GM21423 (cell line): Measurements from ENCODE around the gene POM121L12.

Experiments used
- ATAC-seq: cut with Tn5 transposase; IDR thresholded peaks from one replicate; pipeline ENCODE4 v1.9.1; 2021; ENCODE audit warnings: mild to moderate bottlenecking, moderate library complexity; ENCODE audit not compliant: unreplicated experiment

POM121L12 gene

GRCh38 chr7:53035499-53036412 lies at the start of gene POM121L12:
Gene POM121L12, plus strand, starts transcription at chr7:53035633. Its CDS starts 39 bp downstream, at chr7:53035672.
- no peak for ATAC-seq

DNA sequence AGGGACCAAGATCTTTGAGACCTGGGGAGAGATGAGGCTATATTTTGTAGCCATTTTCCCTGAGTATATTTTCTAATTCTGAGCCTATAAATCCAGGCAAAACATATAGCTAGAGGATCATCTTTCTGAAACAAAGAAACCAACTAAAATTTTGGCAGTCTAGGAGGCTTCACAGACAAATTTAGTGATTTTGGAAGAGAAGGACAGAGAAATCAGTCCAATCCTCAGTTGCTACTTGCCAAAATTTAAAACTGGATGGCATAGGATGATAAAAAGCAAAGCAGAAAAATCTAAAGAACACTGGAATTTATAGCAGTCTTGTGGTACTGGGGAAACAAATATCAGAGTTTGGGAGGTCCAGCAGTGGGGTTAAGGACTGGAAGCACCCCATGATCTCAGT lies 43.4 kb upstream of the POM121L12 start:
- no peak for ATAC-seq

DNA sequence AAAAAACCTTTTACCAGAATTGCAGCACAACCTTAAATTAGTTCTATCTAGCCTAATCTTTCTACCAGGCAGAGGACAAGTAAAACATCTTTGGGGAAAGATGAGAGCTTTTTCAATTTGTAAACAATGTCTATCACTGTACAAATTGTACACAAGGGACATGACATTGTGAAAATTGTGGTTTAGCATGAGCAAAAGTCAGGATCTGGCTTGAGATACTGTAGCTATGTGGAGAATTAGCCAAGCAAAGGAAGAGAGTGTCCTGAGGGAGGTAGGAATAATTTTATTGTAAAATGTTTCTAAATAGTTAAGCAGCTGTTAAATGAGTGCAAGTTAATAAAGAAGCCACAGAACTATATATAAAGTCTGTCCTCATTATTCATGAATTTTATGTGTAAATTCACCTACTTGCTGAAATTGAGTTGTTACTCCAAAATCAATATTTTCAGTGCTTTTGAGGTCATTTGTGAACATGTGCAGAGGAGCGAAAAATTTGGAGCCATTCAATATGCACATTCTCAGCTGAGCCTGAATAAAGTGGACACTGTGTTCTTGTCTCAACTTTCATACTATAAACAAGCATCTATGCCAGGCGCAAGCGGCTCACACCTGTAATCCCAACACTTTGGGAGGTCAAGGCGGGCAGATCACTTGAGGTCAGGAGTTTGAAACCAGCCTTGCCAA lies 42.8 kb upstream of the POM121L12 start:
- no peak for ATAC-seq

- no peak for ATAC-seq
These were observed 39.8 kb upstream of the POM121L12 start for GRCh38 chr7:52995676-52996075.

DNA sequence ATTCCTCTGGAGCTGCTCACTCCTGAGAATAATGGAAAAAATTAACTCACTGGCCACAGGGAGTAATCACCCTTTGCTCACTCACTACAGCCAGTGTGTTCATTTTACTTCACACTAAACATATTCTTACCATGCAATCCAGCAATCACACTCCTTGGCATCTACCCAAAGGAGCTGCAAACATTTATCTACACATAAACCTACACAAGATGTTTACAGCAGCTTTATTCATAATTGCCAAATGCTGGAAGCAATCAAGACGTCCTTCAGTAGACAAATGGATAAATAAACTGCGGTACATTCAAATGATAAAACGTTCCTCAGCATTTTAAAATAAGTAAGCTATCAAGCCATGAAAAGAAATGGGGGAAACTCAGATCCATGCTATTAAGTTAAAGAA lies 34.2 kb upstream of the POM121L12 start:
- no peak for ATAC-seq

DNA sequence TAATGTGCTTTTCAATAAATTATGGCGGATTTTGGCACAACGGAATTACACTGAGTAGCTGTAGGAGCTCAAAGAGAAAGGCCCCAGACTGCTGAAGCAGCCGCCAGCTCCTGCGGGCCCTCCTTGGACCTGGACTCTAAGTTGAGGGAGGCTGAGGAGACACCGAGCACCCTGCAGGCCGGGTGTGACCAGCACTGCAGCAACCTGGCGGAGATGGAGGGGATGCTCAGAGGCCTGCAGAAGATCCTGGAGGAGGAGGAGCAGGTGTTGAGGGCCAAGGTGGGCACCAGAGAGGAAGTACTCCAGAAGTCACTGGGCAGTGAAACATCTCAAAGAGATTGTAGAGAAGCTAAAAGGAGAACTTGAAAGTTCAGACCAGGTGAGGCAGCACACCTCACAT lies 33.0 kb upstream of the POM121L12 start:
- ATAC-seq: no peak

GRCh38 chr7:53003653-53004445 lies 31.6 kb upstream of the POM121L12 start:
- no peak for ATAC-seq

DNA sequence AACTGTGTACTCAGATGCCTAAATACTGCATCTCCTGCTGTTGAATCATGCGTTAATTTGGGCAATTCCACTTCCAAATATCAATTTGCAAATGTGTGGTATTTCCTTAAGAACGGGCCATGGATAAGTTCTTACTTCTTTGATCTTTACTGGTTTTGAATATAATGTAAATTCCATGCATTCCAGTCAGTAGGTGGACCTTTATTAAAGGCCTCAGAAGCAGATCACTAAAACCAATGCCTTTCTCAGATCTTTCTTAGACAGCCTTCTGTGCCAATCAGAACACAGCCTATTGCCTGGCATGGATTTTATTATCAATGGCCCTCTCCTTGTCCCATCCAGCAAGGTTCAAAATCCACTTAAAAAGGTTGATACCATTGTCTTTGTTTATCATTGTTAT lies 21.5 kb upstream of the POM121L12 start:
- no peak for ATAC-seq

- ATAC-seq: no peak
These were observed 20.0 kb upstream of the POM121L12 start for GRCh38 chr7:53015463-53015862.

- ATAC-seq: no peak
These were observed 12.5 kb upstream of the POM121L12 start for GRCh38 chr7:53022893-53023292.

- no peak for ATAC-seq
These were observed 13.2 kb downstream of the POM121L12 start for GRCh38 chr7:53048638-53049037.

- no peak for ATAC-seq
These were observed 15.0 kb downstream of the POM121L12 start for GRCh38 chr7:53050433-53050832.

- no peak for ATAC-seq
These were observed 24.2 kb downstream of the POM121L12 start for GRCh38 chr7:53059591-53059990.

DNA sequence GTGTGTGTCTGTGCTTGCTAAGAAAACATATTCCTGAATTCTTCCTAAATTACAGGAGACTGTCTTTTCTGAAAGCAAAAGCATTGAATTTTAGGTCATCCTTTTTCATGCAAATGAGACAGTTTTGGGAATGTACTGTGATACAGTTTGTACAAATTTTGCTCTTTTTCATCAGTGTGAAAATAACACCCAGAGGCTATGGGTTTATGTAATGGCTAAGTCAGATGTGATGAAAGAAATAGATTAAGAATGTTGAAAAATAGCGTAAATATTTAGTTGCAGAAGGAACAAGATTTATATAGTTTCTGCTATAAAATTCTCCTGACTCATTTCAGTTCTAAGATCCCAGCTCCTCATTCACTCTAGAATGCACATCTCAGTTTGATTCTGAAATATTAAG lies 24.6 kb downstream of the POM121L12 start:
- ATAC-seq: no peak

GRCh38 chr7:53062796-53063195 lies 27.4 kb downstream of the POM121L12 start:
- no peak for ATAC-seq

DNA sequence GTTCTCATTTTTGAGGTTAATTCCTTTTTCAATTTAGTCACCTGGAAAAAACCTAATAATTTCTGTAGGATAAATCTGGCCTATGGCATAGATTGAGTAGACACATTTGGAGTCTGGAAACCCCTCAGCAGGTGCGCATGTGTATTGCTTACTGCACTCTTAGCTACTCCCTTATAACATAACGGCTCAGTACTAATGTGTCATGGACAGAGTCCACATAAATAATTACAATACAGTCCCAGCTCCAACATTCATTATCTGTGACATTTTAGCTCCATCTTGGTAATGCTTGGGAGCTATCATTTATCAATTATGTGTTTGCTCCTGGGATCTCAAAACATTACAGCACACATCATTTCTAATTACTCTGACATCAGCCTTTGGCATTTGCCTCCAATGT lies 33.2 kb downstream of the POM121L12 start:
- ATAC-seq: no peak

DNA sequence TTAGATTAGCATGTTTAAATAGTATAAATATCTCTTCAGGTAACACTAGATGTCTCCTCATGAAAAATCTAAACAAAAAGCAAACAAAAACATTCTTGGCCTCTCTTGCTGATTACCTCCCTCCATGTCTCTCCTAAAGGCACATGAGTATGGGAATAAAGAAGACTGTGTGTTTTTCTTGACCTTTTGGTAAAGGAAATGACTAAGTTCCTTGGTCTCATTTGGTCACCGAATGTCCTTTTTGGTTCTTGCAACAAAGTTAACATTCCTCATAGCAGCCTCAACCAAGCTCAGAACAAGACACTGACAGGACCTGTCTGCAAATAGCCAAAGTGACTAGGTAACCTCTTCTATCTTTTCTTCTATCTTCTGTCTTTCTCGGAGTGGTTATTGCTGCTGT lies 35.5 kb downstream of the POM121L12 start:
- no peak for ATAC-seq
